Placental pericyte (primary cell): Measurements from ENCODE around the gene OR1C1. TPM values are rescaled to one million over a fixed set of nuclear protein-coding genes. Genes with fewer than 3 reads are reported as not detected.

Source experiments
- total RNA-seq: library from RNA; depleted of rRNA; stranded (reverse); fragments of >200 nt; gene quantifications from 2 replicates; pipeline ENCODE4 v1.2.3, GENCODE V29; 2012

Gene OR1C1, protein sequence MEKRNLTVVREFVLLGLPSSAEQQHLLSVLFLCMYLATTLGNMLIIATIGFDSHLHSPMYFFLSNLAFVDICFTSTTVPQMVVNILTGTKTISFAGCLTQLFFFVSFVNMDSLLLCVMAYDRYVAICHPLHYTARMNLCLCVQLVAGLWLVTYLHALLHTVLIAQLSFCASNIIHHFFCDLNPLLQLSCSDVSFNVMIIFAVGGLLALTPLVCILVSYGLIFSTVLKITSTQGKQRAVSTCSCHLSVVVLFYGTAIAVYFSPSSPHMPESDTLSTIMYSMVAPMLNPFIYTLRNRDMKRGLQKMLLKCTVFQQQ
- total RNA-seq, result not detected in 2 replicates

GRCh38 chr1:247760456-247760855, at the start of gene OR1C1:
Gene OR1C1, minus strand, starts transcription at chr1:247760556. Its CDS starts 2,150 bp downstream, at chr1:247758406.

DNA sequence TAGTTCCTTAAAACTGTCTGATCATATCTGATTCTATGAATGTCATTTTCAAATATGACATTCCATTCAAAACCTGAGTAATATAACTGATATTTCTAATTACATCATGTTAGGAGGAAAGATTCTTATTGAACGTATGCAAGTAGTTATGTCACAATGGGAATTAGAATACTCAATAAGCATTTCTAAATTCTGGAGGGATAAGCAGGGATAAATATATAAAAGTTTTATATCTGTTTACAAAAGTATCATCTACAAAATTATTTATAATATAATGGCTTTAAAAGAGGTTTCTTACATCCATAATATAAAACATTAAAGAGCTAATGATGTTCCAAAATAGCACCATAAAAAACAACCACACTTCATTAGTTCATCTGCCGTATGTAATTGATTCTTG, 12.3 kb downstream of the OR1C1 start, which contains the start of gene OR14A2:
Gene OR14A2 (minus strand): TSS at position 101 of the 400 bp plus-strand sequence.

GRCh38 chr1:247738315-247738714, 22.0 kb downstream of the OR1C1 start, which contains the start of gene OR14K1:
Gene OR14K1, plus strand, starts transcription at chr1:247738615. Its CDS starts 0 bp downstream, at chr1:247738615.

GRCh38 chr1:247716546-247716945, 43.8 kb downstream of the OR1C1 start, which contains the start of gene OR6F1:
Gene OR6F1, minus strand, starts transcription at chr1:247716646. Its CDS starts 3,891 bp downstream, at chr1:247712755.

Other genes with a start within 250 kb of the OR1C1 start
- under 0.01 TPM in 1 of 2 replicates, not detected in the other for gene OR2C3, start 224.1 kb downstream of the OR1C1 start, total RNA-seq
- gene GCSAML, start 211.4 kb downstream of the OR1C1 start, total RNA-seq, result under 0.01 TPM in 2 replicates
- not detected in 2 replicates for gene OR2G2, start 172.2 kb downstream of the OR1C1 start, total RNA-seq
- gene OR2G3, start 155.0 kb downstream of the OR1C1 start, total RNA-seq, result not detected in 2 replicates
- gene OR13G1, start 80.8 kb downstream of the OR1C1 start, total RNA-seq, result not detected in 2 replicates
- gene OR6F1, start 43.9 kb downstream of the OR1C1 start, total RNA-seq, result not detected in 2 replicates
- not detected in 2 replicates for gene OR14K1, start 21.9 kb downstream of the OR1C1 start, total RNA-seq
- gene OR14A2, start 12.4 kb downstream of the OR1C1 start, total RNA-seq, result not detected in 2 replicates
- gene OR14A16, start 63.6 kb upstream of the OR1C1 start, total RNA-seq, result not detected in 2 replicates
- not detected in 2 replicates for gene OR11L1, start 81.3 kb upstream of the OR1C1 start, total RNA-seq
- 2.7 and 5.9 TPM in 2 replicates for gene TRIM58, start 96.6 kb upstream of the OR1C1 start, total RNA-seq
- gene OR2W3, start 135.0 kb upstream of the OR1C1 start, total RNA-seq, result 1.4 and 1.8 TPM in 2 replicates
- 0.22 TPM in 1 of 2 replicates, not detected in the other for gene OR2T8, start 159.7 kb upstream of the OR1C1 start, total RNA-seq
- not detected in 2 replicates for gene OR2AJ1, start 164.3 kb upstream of the OR1C1 start, total RNA-seq
- 0.43 TPM in 1 of 2 replicates, not detected in the other for gene OR2L8, start 188.3 kb upstream of the OR1C1 start, total RNA-seq
- gene OR2AK2, start 204.7 kb upstream of the OR1C1 start, total RNA-seq, result not detected in 2 replicates